ENCODE measurements around the gene SIRPD.

The SIRPD gene

GRCh38 chr20:1538655-1539054 lies 18.9 kb downstream of the SIRPD start:
- no peak for DNase-seq (ENCODE audit: low read depth)
- no peak overlapping the region for H3K4me3 ChIP-seq (ENCODE audit: control insufficient read depth, low read depth, low read length)
- no peak for TF ChIP-seq CTCF (IDR thresholded peaks at IDR 0.05; ENCODE audit: control insufficient read depth, insufficient read depth, low read depth, low read length, missing control alignments)

- no peak for DNase-seq (ENCODE audit: low read depth)
- no peak for TF ChIP-seq CTCF (IDR thresholded peaks at IDR 0.05; ENCODE audit: control insufficient read depth, insufficient read depth, low read depth, low read length, missing control alignments)
- H3K4me3 ChIP-seq (ENCODE audit: control insufficient read depth, low read depth, low read length) = no peak overlapping the region
Measured at GRCh38 chr20:1537731-1538058, 19.8 kb downstream of the SIRPD start.

GRCh38 chr20:1536893-1537730 lies 20.4 kb downstream of the SIRPD start:
- no peak for DNase-seq (ENCODE audit: low read depth)
- TF ChIP-seq CTCF (IDR thresholded peaks at IDR 0.05; ENCODE audit: control insufficient read depth, insufficient read depth, low read depth, low read length, missing control alignments) = no peak
- H3K4me3 ChIP-seq (ENCODE audit: control insufficient read depth, low read depth, low read length) = no peak overlapping the region

GRCh38 chr20:1535420-1536175 lies 21.9 kb downstream of the SIRPD start:
- DNase-seq (ENCODE audit: low read depth) = no peak
- TF ChIP-seq CTCF (IDR thresholded peaks at IDR 0.05; ENCODE audit: control insufficient read depth, insufficient read depth, low read depth, low read length, missing control alignments) = no peak
- no peak overlapping the region for H3K4me3 ChIP-seq (ENCODE audit: control insufficient read depth, low read depth, low read length)

- H3K4me3 ChIP-seq (ENCODE audit: control insufficient read depth, low read depth, low read length) = no peak overlapping the region
- DNase-seq (ENCODE audit: low read depth) = no peak
- no peak for TF ChIP-seq CTCF (IDR thresholded peaks at IDR 0.05; ENCODE audit: control insufficient read depth, insufficient read depth, low read depth, low read length, missing control alignments)
Measured at GRCh38 chr20:1534526-1534925, 23.0 kb downstream of the SIRPD start.

GRCh38 chr20:1533059-1533458 lies 24.4 kb downstream of the SIRPD start:
- TF ChIP-seq CTCF (IDR thresholded peaks at IDR 0.05; ENCODE audit: control insufficient read depth, insufficient read depth, low read depth, low read length, missing control alignments) = no peak
- no peak for DNase-seq (ENCODE audit: low read depth)
- H3K4me3 ChIP-seq (ENCODE audit: control insufficient read depth, low read depth, low read length) = no peak overlapping the region

Measured in AG09309 (cell line).